Measurements from ENCODE around the gene MCRS1.

The MCRS1 gene

GRCh38 chr12:49529414-49529813, 38.5 kb downstream of the MCRS1 start:
- no peak overlapping the region for H2AFZ ChIP-seq (ENCODE audit: low read length)
- no peak overlapping the region for H2BK5ac ChIP-seq (ENCODE audit: low read length)
- H3K4me2 ChIP-seq (ENCODE audit: insufficient read depth, low read length, poor library complexity, severe bottlenecking) = no peak overlapping the region
- H3K23ac ChIP-seq (ENCODE audit: low read depth, low read length, poor library complexity) = no peak overlapping the region
- peaks cover 0 to 2% of the 10 kb centered on the region in 2 donors for H3K9me3 ChIP-seq (replicated peaks in 1 of 2; ENCODE audit: control insufficient read depth in 2 of 2, insufficient read depth in 1 of 2, low read depth in 1 of 2, low read length in 2 of 2)
- no peak for DNase-seq (ENCODE audit: low spot score)
- H4K91ac ChIP-seq (ENCODE audit: low read depth, low read length, poor library complexity) = no peak overlapping the region
- no peak overlapping the region for H3K4me3 ChIP-seq (ENCODE audit: low read length in 2 of 2)
- no peak overlapping the region for H3K9ac ChIP-seq (ENCODE audit: low read depth, low read length, poor library complexity)
- H3K14ac ChIP-seq (ENCODE audit: low read length) = no peak overlapping the region
- H3K27ac ChIP-seq (replicated peaks; ENCODE audit: low read length) = no peak overlapping the region
- no peak overlapping the region for H4K8ac ChIP-seq (ENCODE audit: low read depth, low read length)
- H2BK12ac ChIP-seq (ENCODE audit: low read length) = no peak overlapping the region
- no peak overlapping the region for H3K18ac ChIP-seq (ENCODE audit: low read length)
- H3K27me3 ChIP-seq (ENCODE audit: control insufficient read depth in 3 of 3, insufficient read depth in 3 of 3, low read depth in 1 of 3, low read length in 3 of 3) = no peaks in the 10 kb centered on the region
- H2BK120ac ChIP-seq (ENCODE audit: low read depth, low read length) = no peak overlapping the region
- peaks cover 15 to 53% of the 10 kb centered on the region in 2 donors for H3K36me3 ChIP-seq (replicated peaks in 1 of 2; ENCODE audit: control insufficient read depth in 2 of 2, insufficient read depth in 2 of 2, low read length in 2 of 2)
- H2AK5ac ChIP-seq (ENCODE audit: low read depth, low read length) = no peak overlapping the region
- no peak overlapping the region for H3K4ac ChIP-seq (ENCODE audit: low read length)
- no peaks in the 10 kb centered on the region for H3K79me1 ChIP-seq (ENCODE audit: low read depth, low read length)
- no peak overlapping the region for H2BK15ac ChIP-seq (ENCODE audit: low read length)
- WGBS, 2 donors (ENCODE audit: extremely low coverage in 2 of 2, insufficient read length in 2 of 2, insufficient replicate concordance in 1 of 2) = no CpG with 5 or more reads among the region's 1 CpG
- H3K4me1 ChIP-seq (ENCODE audit: control insufficient read depth in 2 of 2, insufficient read depth in 1 of 2, low read depth in 1 of 2, low read length in 2 of 2) = no peaks in the 10 kb centered on the region

GRCh38 chr12:49527361-49528130, 40.4 kb downstream of the MCRS1 start:
- no peak overlapping the region for H4K91ac ChIP-seq (ENCODE audit: low read depth, low read length, poor library complexity)
- H2BK120ac ChIP-seq (ENCODE audit: low read depth, low read length) = no peak overlapping the region
- H3K4ac ChIP-seq (ENCODE audit: low read length) = no peak overlapping the region
- no CpG with 5 or more reads among the region's 7 CpGs for WGBS, 2 donors (ENCODE audit: extremely low coverage in 2 of 2, insufficient read length in 2 of 2, insufficient replicate concordance in 1 of 2)
- no peak overlapping the region for H2BK15ac ChIP-seq (ENCODE audit: low read length)
- no peak for DNase-seq (ENCODE audit: low spot score)
- H4K8ac ChIP-seq (ENCODE audit: low read depth, low read length) = no peak overlapping the region
- no peak overlapping the region for H3K4me3 ChIP-seq (ENCODE audit: low read length in 2 of 2)
- no peak overlapping the region for H2AK5ac ChIP-seq (ENCODE audit: low read depth, low read length)
- no peak overlapping the region for H3K18ac ChIP-seq (ENCODE audit: low read length)
- H3K9ac ChIP-seq (ENCODE audit: low read depth, low read length, poor library complexity) = no peak overlapping the region
- H3K4me1 ChIP-seq (ENCODE audit: control insufficient read depth in 2 of 2, insufficient read depth in 1 of 2, low read depth in 1 of 2, low read length in 2 of 2) = no peaks in the 10 kb centered on the region
- no peak overlapping the region for H2BK5ac ChIP-seq (ENCODE audit: low read length)
- H2BK12ac ChIP-seq (ENCODE audit: low read length) = no peak overlapping the region
- no peak overlapping the region for H3K4me2 ChIP-seq (ENCODE audit: insufficient read depth, low read length, poor library complexity, severe bottlenecking)
- no peak overlapping the region for H3K27ac ChIP-seq (replicated peaks; ENCODE audit: low read length)
- no peak overlapping the region for H3K23ac ChIP-seq (ENCODE audit: low read depth, low read length, poor library complexity)
- H3K14ac ChIP-seq (ENCODE audit: low read length) = no peak overlapping the region
- H3K27me3 ChIP-seq (ENCODE audit: control insufficient read depth in 3 of 3, insufficient read depth in 3 of 3, low read depth in 1 of 3, low read length in 3 of 3) = no peaks in the 10 kb centered on the region
- H3K36me3 ChIP-seq (replicated peaks in 1 of 2; ENCODE audit: control insufficient read depth in 2 of 2, insufficient read depth in 2 of 2, low read length in 2 of 2) = peaks cover 19 to 66% of the 10 kb centered on the region in 2 donors
- no peak overlapping the region for H2AFZ ChIP-seq (ENCODE audit: low read length)
- no peaks in the 10 kb centered on the region for H3K79me1 ChIP-seq (ENCODE audit: low read depth, low read length)
- peaks cover 0 to 2% of the 10 kb centered on the region in 2 donors for H3K9me3 ChIP-seq (replicated peaks in 1 of 2; ENCODE audit: control insufficient read depth in 2 of 2, insufficient read depth in 1 of 2, low read depth in 1 of 2, low read length in 2 of 2)

GRCh38 chr12:49525942-49526341, 42.0 kb downstream of the MCRS1 start:
- Histone ChIP-seq H3K18ac (ENCODE audit: low read length) (no peak overlapping the region), H2BK15ac (ENCODE audit: low read length) (no peak overlapping the region), H3K9ac (ENCODE audit: low read depth, low read length, poor library complexity) (no peak overlapping the region), H3K27ac (replicated peaks; ENCODE audit: low read length) (no peak overlapping the region), H3K23ac (ENCODE audit: low read depth, low read length, poor library complexity) (no peak overlapping the region), H3K9me3 (replicated peaks in 1 of 2; ENCODE audit: control insufficient read depth in 2 of 2, insufficient read depth in 1 of 2, low read depth in 1 of 2, low read length in 2 of 2) (peaks cover 0 to 2% of the 10 kb centered on the region in 2 donors), H3K4me1 (ENCODE audit: control insufficient read depth in 2 of 2, insufficient read depth in 1 of 2, low read depth in 1 of 2, low read length in 2 of 2) (no peaks in the 10 kb centered on the region), H3K79me1 (ENCODE audit: low read depth, low read length) (no peaks in the 10 kb centered on the region), H3K27me3 (ENCODE audit: control insufficient read depth in 3 of 3, insufficient read depth in 3 of 3, low read depth in 1 of 3, low read length in 3 of 3) (no peaks in the 10 kb centered on the region), H3K4me3 (ENCODE audit: low read length in 2 of 2) (no peak overlapping the region), H3K36me3 (replicated peaks in 1 of 2; ENCODE audit: control insufficient read depth in 2 of 2, insufficient read depth in 2 of 2, low read length in 2 of 2) (peaks cover 19 to 76% of the 10 kb centered on the region in 2 donors), H4K8ac (ENCODE audit: low read depth, low read length) (no peak overlapping the region), H2BK5ac (ENCODE audit: low read length) (no peak overlapping the region), H3K4ac (ENCODE audit: low read length) (no peak overlapping the region), H2AK5ac (ENCODE audit: low read depth, low read length) (no peak overlapping the region), H4K91ac (ENCODE audit: low read depth, low read length, poor library complexity) (no peak overlapping the region), H2AFZ (ENCODE audit: low read length) (no peak overlapping the region), H3K14ac (ENCODE audit: low read length) (no peak overlapping the region), H2BK120ac (ENCODE audit: low read depth, low read length) (no peak overlapping the region), H2BK12ac (ENCODE audit: low read length) (no peak overlapping the region), H3K4me2 (ENCODE audit: insufficient read depth, low read length, poor library complexity, severe bottlenecking) (no peak overlapping the region)
- no CpG with 5 or more reads among the region's 7 CpGs for WGBS, 2 donors (ENCODE audit: extremely low coverage in 2 of 2, insufficient read length in 2 of 2, insufficient replicate concordance in 1 of 2)
- DNase-seq (ENCODE audit: low spot score) = no peak

GRCh38 chr12:49524660-49525324, 43.1 kb downstream of the MCRS1 start:
- no peak overlapping the region for H2BK12ac ChIP-seq (ENCODE audit: low read length)
- H3K14ac ChIP-seq (ENCODE audit: low read length) = no peak overlapping the region
- no peak overlapping the region for H2BK5ac ChIP-seq (ENCODE audit: low read length)
- no peak overlapping the region for H2AFZ ChIP-seq (ENCODE audit: low read length)
- H3K9ac ChIP-seq (ENCODE audit: low read depth, low read length, poor library complexity) = no peak overlapping the region
- H4K91ac ChIP-seq (ENCODE audit: low read depth, low read length, poor library complexity) = no peak overlapping the region
- DNase-seq (ENCODE audit: low spot score) = no peak
- no peak overlapping the region for H2BK15ac ChIP-seq (ENCODE audit: low read length)
- H3K4me1 ChIP-seq (ENCODE audit: control insufficient read depth in 2 of 2, insufficient read depth in 1 of 2, low read depth in 1 of 2, low read length in 2 of 2) = no peaks in the 10 kb centered on the region
- no peak overlapping the region for H4K8ac ChIP-seq (ENCODE audit: low read depth, low read length)
- no peak overlapping the region for H3K4me3 ChIP-seq (ENCODE audit: low read length in 2 of 2)
- H3K9me3 ChIP-seq (replicated peaks in 1 of 2; ENCODE audit: control insufficient read depth in 2 of 2, insufficient read depth in 1 of 2, low read depth in 1 of 2, low read length in 2 of 2) = peaks cover 0 to 2% of the 10 kb centered on the region in 2 donors
- no peak overlapping the region for H2BK120ac ChIP-seq (ENCODE audit: low read depth, low read length)
- H3K23ac ChIP-seq (ENCODE audit: low read depth, low read length, poor library complexity) = no peak overlapping the region
- H3K27ac ChIP-seq (replicated peaks; ENCODE audit: low read length) = no peak overlapping the region
- no CpG with 5 or more reads among the region's 6 CpGs for WGBS, 2 donors (ENCODE audit: extremely low coverage in 2 of 2, insufficient read length in 2 of 2, insufficient replicate concordance in 1 of 2)
- H3K4ac ChIP-seq (ENCODE audit: low read length) = no peak overlapping the region
- H3K79me1 ChIP-seq (ENCODE audit: low read depth, low read length) = no peaks in the 10 kb centered on the region
- no peak overlapping the region for H3K4me2 ChIP-seq (ENCODE audit: insufficient read depth, low read length, poor library complexity, severe bottlenecking)
- no peaks in the 10 kb centered on the region for H3K27me3 ChIP-seq (ENCODE audit: control insufficient read depth in 3 of 3, insufficient read depth in 3 of 3, low read depth in 1 of 3, low read length in 3 of 3)
- peaks cover 19 to 77% of the 10 kb centered on the region in 2 donors for H3K36me3 ChIP-seq (replicated peaks in 1 of 2; ENCODE audit: control insufficient read depth in 2 of 2, insufficient read depth in 2 of 2, low read length in 2 of 2)
- no peak overlapping the region for H2AK5ac ChIP-seq (ENCODE audit: low read depth, low read length)
- no peak overlapping the region for H3K18ac ChIP-seq (ENCODE audit: low read length)
